ENCODE measurements around the gene SASS6.

- no peak for TF ChIP-seq REST (IDR thresholded peaks at IDR 0.05; ENCODE audit: insufficient read depth in 1 of 2, low read depth in 2 of 2, low read length in 2 of 2)
- no peak for TF ChIP-seq POLR2AphosphoS5 (IDR thresholded peaks at IDR 0.05; ENCODE audit: low read depth, low read length)
These were observed 56.0 kb downstream of the SASS6 start for GRCh38 chr1:100076744-100077143.
